IPS-18a (cell line): ENCODE data around the gene SLC17A9.

ENCODE experiments used
- H3K27ac ChIP-seq: one replicate; pipeline ENCODE4 v1.5.1; 2013; ENCODE audit warnings: low read length
- H3K27me3 ChIP-seq: one replicate; pipeline ENCODE4 v1.6.1; 2013; ENCODE audit warnings: mild to moderate bottlenecking, low read length; ENCODE audit not compliant: control insufficient read depth, insufficient read depth
- H3K36me3 ChIP-seq: one replicate; pipeline ENCODE4 v1.6.1; 2013; ENCODE audit warnings: low read depth, low read length; ENCODE audit not compliant: control insufficient read depth
- H3K4me1 ChIP-seq: one replicate; pipeline ENCODE4 v1.6.1; 2013; ENCODE audit warnings: low read depth, low read length; ENCODE audit not compliant: control insufficient read depth
- H3K4me3 ChIP-seq: one replicate; pipeline ENCODE4 v1.5.1; 2013; ENCODE audit warnings: low read length
- H3K9ac ChIP-seq: one replicate; pipeline ENCODE4 v1.6.1; 2013; ENCODE audit warnings: mild to moderate bottlenecking, low read length, moderate library complexity
- H3K9me3 ChIP-seq: one replicate; pipeline ENCODE4 v1.6.1; 2013; ENCODE audit warnings: low read depth, low read length; ENCODE audit not compliant: control insufficient read depth

The SLC17A9 gene

DNA sequence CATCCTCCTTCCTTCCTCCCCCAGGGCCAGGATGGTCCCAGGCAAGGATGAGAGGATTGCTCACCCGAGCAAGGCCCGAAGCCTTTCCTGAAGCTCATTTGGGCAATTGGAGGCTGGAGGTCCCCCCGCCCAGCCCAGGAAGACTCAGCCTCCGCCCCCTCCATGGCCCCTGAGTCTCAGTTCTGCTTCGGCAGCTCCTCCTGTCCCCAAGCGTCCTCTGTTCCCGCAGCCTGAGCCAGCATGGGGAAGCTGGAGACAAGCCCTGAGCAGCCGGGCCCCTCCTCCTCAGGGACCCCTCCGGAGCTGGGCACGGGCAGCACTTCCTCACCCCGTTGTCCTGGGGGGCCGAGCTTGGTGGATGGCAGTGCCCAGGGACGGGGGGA lies 26.0 kb downstream of the SLC17A9 start:
- peaks cover 38% of the 10 kb centered on the region for H3K27me3 ChIP-seq
- H3K9me3 ChIP-seq = no peaks in the 10 kb centered on the region
- no peak overlapping the region for H3K27ac ChIP-seq
- no peak overlapping the region for H3K9ac ChIP-seq
- no peak overlapping the region for H3K4me3 ChIP-seq
- peaks cover 16% of the 10 kb centered on the region for H3K4me1 ChIP-seq
- H3K36me3 ChIP-seq = no peaks in the 10 kb centered on the region

DNA sequence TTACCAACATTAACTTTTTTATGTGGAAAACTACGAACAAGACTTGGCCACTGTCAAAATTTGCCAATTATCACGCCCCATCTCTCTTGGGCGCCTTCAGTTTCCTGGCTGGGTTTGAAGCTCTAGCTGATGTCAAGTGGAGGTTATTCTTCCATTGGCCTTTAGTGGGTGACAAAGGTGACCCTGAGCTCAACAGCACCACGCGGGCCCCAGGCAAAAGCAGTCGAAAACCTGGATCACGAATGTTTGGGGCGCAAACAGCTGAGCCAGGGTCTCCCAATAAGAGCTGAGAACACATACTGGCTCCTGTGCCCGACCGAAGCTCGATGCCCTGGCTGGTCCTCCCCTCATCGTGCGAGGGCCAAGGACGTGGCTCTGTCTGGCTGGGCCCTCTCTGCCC lies 26.8 kb downstream of the SLC17A9 start:
- no peaks in the 10 kb centered on the region for H3K36me3 ChIP-seq
- H3K4me1 ChIP-seq = peaks cover 14% of the 10 kb centered on the region
- no peak overlapping the region for H3K4me3 ChIP-seq
- H3K27ac ChIP-seq = no peak overlapping the region
- H3K9ac ChIP-seq = no peak overlapping the region
- H3K27me3 ChIP-seq = peaks cover 31% of the 10 kb centered on the region
- no peaks in the 10 kb centered on the region for H3K9me3 ChIP-seq

DNA sequence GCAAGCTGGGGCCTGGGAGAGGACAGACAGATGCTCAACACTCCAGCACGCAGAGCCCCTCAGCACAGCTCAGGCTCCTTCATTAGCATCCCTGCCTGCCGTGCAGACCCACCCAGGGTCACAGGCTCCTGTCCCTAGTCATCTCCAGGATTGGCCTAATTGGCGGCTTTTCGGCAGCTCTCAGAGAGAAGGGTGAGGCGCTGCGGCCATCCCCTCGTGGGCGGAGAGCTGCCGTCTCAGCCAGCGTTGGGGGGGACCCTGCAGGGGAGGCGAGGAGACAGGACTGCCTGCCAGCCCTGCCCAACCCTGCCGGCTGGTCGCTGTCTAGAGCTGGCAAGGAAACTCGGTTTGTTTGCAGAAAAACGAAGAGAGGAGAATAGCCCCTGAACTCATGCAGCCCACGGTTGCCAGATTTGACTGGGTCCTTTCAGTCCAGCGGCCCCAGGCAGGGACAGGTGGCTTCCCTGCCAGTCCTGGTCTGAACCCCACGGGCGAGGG lies 27.4 kb downstream of the SLC17A9 start:
- Histone ChIP-seq H3K36me3 (no peaks in the 10 kb centered on the region), H3K4me3 (no peak overlapping the region), H3K27me3 (peaks cover 25% of the 10 kb centered on the region), H3K4me1 (peaks cover 8% of the 10 kb centered on the region), H3K27ac (no peak overlapping the region), H3K9ac (no peak overlapping the region), H3K9me3 (no peaks in the 10 kb centered on the region)

DNA sequence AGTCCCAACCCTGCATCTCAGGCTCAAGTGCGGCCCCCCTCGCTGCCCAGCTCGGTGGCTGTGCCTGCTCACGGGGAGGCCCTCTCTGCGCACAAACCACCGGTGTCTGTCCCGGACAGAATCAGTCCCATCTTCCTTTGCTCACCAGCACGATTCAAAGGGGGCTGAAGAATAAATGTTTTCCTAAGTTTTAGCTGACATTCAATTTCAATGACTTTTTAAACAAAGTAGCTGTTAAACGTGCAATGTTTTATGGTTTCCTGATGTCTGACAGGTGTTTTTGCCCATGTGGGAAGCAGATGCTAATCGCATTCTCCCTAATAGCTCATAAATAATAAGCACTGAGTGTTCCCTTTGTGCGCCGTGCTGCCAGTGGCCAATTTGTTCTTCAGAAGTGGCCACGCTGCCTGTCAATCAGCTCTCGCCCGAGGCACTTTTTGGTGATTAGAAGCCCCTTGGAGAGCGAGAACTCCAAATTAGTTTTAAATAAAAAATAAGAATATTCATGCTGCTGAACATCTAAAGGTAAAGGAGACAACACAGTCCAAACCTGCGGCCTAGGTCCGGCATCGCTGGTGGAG lies 28.0 kb downstream of the SLC17A9 start:
- Histone ChIP-seq H3K27me3 (peaks cover 19% of the 10 kb centered on the region), H3K9me3 (no peaks in the 10 kb centered on the region), H3K4me1 (peaks cover 8% of the 10 kb centered on the region), H3K27ac (no peak overlapping the region), H3K9ac (no peak overlapping the region), H3K36me3 (no peaks in the 10 kb centered on the region), H3K4me3 (no peak overlapping the region)

DNA sequence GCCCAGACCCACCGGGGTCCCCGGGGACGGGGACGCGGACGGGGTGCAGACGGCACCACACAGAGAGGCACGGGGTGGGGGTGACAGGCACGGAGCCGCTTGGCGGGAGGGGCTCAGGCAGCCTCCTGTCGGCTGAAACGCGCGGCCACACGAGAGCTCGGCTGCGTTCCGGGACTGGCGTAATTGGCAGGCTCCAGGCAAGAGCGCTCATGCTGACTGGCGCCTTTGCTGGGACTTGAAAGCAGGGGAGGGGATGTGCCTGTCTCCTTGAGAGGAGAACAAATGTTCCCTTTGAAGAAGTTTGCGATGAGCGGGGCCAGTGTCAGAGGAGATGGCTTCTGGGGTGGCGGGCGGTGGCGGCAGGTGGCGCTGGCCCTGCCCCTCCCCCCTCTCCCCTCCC lies 28.5 kb downstream of the SLC17A9 start:
- peaks cover 8% of the 10 kb centered on the region for H3K4me1 ChIP-seq
- H3K9ac ChIP-seq = no peak overlapping the region
- no peaks in the 10 kb centered on the region for H3K9me3 ChIP-seq
- no peak overlapping the region for H3K4me3 ChIP-seq
- H3K27ac ChIP-seq = no peak overlapping the region
- H3K36me3 ChIP-seq = no peaks in the 10 kb centered on the region
- H3K27me3 ChIP-seq = peaks cover 14% of the 10 kb centered on the region

DNA sequence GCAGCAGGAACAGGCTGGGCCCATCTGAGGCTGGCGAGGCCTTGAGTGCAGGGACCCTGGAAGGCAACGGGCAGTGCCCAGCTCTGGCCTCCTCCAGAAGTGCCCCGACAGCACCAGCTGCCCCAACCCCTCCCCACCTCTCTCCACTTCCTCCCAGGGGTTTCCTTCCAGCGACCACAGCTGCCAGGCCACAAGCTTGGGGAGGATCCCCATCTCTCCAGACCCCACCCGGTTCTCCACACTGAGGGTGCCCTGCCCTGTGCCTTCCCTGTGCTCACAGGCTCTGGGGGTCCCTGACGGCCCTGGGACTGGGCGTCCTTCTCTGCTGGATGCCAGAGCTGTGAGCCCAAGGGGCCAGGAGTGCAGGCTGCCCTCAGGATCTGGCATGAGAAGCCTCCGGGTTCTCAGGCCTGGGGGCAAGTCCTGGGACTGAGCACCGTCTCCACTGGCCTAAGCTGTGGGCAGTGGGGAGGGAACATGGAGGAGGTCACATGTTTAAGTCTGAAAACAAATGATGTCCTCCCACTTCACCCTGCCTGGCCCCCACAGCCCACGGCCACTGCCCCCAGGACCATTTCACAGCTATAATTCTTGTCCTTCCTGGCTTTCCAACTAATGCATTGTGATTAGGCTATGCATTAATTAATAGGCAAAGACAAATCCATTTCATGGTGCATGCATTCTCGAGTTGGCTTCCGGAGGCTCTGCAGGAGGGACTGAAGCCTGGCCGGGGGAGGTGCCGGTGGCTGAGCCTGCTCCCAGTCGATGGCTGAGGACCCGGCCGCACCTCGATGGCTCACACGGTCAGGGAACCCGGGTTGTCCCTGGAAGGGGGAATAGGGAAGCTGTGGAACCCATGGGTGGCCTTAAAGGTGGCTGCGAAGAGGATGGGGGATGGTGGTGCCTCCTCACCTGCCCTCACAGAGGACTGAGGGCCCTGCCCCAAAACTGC lies 29.9 kb downstream of the SLC17A9 start:
- no peak overlapping the region for H3K9ac ChIP-seq
- H3K27me3 ChIP-seq = peaks cover 10% of the 10 kb centered on the region
- no peak overlapping the region for H3K27ac ChIP-seq

DNA sequence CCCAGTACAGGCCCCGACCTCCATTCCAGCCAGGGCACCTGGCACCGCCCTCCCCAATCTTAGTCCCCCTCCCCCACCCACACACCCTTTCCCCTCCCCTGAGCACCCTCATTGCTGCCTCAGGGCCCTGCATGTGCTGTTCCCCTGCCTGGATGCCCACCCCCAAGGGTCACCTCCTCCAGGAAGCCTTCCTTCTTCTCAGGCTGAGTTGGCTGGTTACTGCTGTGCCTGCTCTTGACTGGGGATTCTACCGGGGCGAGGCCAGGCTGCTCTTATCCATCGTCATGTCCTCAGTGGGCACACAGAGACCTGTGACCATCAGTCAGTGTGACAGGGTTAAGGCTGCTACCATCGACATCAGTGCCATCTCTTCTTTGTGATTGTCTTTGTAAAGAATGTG lies 30.7 kb downstream of the SLC17A9 start:
- H3K27ac ChIP-seq = no peak overlapping the region
- H3K27me3 ChIP-seq = peaks cover 9% of the 10 kb centered on the region
- H3K36me3 ChIP-seq = no peaks in the 10 kb centered on the region
- no peak overlapping the region for H3K9ac ChIP-seq
- H3K4me3 ChIP-seq = no peak overlapping the region
- peaks cover 11% of the 10 kb centered on the region for H3K4me1 ChIP-seq
- no peaks in the 10 kb centered on the region for H3K9me3 ChIP-seq

More for the DNA sequence above, 29.9 kb downstream of the SLC17A9 start:
- peaks cover 11% of the 10 kb centered on the region for H3K4me1 ChIP-seq
- no peaks in the 10 kb centered on the region for H3K36me3 ChIP-seq
- no peak overlapping the region for H3K4me3 ChIP-seq
- no peaks in the 10 kb centered on the region for H3K9me3 ChIP-seq

DNA sequence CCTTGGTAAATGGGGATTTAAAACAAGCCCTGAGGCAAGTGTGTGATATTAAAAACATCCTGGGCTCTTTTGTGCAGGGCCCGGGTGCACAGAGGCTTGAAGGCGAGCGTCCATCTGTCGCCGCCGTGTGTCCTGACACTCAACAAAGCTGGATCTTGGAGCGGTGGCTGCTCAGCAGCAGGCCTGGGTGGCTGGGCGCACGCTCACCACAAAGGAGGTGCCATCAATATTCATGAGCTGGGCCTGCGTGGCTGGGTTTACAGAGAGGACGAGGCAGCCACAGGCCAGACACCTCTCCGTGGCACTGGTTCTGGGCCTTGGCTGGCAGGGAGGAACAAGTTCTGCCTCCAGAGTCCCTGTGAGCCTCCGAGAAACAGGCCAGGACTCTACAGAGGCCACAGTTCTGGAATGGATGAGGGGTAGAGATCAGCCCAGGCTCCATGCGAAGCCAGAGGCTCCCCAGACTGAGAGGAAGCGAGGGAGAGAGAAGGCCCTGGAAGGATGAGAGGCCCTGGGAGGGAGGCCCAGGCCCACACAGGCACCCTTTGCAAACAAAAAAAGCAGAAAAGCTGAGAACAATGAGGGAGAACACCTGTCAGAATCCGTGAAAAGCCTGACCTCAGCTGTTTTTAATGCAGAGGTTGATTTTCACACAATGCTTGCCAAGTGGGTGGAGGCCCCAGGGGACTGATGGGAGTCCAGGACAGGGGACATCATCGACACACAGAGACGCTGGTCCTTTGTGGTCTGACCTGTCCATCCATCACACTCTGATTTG lies 32.3 kb downstream of the SLC17A9 start:
- no peaks in the 10 kb centered on the region for H3K36me3 ChIP-seq
- H3K27ac ChIP-seq = no peak overlapping the region
- peaks cover 8% of the 10 kb centered on the region for H3K4me1 ChIP-seq
- no peaks in the 10 kb centered on the region for H3K9me3 ChIP-seq
- H3K9ac ChIP-seq = no peak overlapping the region
- H3K4me3 ChIP-seq = no peak overlapping the region
- H3K27me3 ChIP-seq = peaks cover 8% of the 10 kb centered on the region

DNA sequence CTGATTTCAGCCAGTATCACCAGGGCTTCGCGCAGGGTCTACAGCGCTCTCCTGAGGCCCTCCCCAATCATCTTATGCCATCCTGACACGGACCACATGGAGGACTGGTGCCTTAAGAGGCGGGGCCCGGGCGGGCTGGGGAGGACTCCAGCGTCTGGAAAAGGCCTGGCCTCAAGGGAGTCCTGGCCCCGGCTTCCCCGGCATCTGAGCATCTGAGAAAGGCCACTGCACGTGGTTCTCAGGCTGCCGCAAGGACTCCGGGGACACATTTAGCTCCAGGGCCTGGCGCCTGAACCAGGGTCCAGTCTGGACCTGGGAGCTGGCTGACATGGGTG lies 32.9 kb downstream of the SLC17A9 start:
- Histone ChIP-seq H3K27ac (no peak overlapping the region), H3K9me3 (no peaks in the 10 kb centered on the region), H3K9ac (no peak overlapping the region), H3K4me1 (peaks cover 7% of the 10 kb centered on the region), H3K36me3 (no peaks in the 10 kb centered on the region), H3K4me3 (no peak overlapping the region), H3K27me3 (peaks cover 3% of the 10 kb centered on the region)

DNA sequence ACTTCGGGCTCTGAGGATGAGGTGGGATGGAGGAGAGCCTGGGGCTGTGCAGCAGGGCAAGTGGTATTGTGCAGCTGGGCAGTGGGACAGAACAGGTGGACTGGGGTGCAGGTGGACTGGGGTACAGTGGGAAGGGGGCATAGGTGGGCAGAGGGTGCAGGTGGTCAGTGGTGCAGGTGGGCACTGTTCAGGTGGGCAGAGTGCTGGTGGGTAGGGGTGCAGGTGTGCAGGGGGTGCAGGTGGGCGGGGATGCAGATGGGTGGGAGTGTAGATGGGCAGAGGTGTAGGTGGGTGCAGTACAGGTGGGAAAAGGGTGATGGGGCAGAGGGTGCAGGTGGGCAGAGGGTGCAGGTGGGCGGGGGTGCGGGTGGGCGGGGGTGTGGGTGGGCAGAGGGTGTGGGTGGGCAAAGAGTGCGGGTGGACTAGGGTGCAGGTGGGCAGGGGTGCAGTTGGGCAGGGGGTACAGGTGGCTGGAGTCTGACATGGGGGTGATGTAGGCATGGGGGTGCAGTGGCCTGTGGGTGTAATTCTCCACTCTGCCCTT lies 33.8 kb downstream of the SLC17A9 start:
- peaks cover 7% of the 10 kb centered on the region for H3K4me1 ChIP-seq
- peaks cover 1% of the 10 kb centered on the region for H3K27me3 ChIP-seq
- H3K9me3 ChIP-seq = no peaks in the 10 kb centered on the region
- no peaks in the 10 kb centered on the region for H3K36me3 ChIP-seq
- no peak overlapping the region for H3K27ac ChIP-seq
- no peak overlapping the region for H3K4me3 ChIP-seq
- no peak overlapping the region for H3K9ac ChIP-seq

DNA sequence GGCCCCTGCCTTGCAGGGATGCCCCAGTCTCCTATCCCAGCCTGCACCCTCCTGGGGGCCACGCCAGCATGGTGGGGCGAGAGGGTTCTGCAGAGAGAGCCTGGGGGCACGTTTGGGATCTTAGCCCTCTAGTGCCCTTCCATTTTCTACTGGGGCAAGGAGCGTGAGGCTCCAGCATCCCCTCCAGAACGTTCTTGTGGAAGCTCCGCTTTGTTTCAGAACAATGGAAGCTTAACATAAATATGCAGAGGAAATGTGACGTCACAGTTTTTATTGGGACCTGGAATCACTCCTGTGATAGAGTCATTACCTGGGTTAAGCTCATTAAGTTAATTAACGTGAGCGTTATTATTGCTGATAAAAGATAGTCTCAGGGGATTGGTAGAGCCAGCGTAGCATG lies 34.6 kb downstream of the SLC17A9 start:
- Histone ChIP-seq H3K9ac (no peak overlapping the region), H3K27ac (no peak overlapping the region), H3K36me3 (no peaks in the 10 kb centered on the region), H3K4me3 (no peak overlapping the region), H3K4me1 (peaks cover 7% of the 10 kb centered on the region), H3K27me3 (peaks cover 6% of the 10 kb centered on the region), H3K9me3 (no peaks in the 10 kb centered on the region)
